GM13976 (cell line): ENCODE measurements around the gene OAT.

Experiments
- DNase-seq: peaks from one replicate; pipeline ENCODE4 v3.0.0; 2012; ENCODE audit warnings: low spot score
- in situ Hi-C: fragments of 300-500 bp; cut with MboI; formaldehyde crosslinking; loops from one replicate; pipeline ENCODE4 v1.12.0; 2022; ENCODE audit warnings: low sequenced_read_pairs, mixed read lengths, inconsistent platforms; ENCODE audit not compliant: unreplicated experiment
- TF ChIP-seq, protein P1 (sequence below): IDR thresholded peaks from 2 replicates; pipeline ENCODE4 v1.5.1; 2012; ENCODE audit warnings: borderline replicate concordance, mild to moderate bottlenecking; ENCODE audit not compliant: insufficient read depth; ENCODE audit errors: extremely low read depth, missing control alignments, control extremely low read depth

Gene OAT

DNA sequence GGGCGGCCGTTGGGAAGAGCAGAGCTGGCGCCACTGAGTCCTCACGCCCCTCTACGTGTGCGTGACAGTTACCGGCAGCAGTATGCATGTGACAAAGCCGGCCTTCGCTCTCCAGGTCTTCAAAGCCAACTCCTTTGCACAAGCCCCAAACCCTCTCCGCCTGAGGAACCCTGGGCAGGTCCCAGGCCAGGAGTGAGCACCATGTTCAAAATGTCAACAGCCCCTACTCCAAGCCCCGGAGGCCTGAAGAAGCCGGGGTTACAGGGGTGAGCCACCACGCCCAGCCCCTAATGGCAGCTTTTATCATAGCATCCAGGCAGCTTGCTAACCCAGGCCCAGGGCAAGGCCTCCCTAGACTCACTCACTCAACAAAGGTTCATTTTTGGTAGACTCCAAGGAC lies 70.8 kb downstream of the OAT start:
- in situ Hi-C loops, result no loop called here
- TF ChIP-seq, protein P1, sequence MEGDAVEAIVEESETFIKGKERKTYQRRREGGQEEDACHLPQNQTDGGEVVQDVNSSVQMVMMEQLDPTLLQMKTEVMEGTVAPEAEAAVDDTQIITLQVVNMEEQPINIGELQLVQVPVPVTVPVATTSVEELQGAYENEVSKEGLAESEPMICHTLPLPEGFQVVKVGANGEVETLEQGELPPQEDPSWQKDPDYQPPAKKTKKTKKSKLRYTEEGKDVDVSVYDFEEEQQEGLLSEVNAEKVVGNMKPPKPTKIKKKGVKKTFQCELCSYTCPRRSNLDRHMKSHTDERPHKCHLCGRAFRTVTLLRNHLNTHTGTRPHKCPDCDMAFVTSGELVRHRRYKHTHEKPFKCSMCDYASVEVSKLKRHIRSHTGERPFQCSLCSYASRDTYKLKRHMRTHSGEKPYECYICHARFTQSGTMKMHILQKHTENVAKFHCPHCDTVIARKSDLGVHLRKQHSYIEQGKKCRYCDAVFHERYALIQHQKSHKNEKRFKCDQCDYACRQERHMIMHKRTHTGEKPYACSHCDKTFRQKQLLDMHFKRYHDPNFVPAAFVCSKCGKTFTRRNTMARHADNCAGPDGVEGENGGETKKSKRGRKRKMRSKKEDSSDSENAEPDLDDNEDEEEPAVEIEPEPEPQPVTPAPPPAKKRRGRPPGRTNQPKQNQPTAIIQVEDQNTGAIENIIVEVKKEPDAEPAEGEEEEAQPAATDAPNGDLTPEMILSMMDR, result no peak
- no peak for DNase-seq
